RWPE1 (cell line): Measurements from ENCODE around the gene SMYD3.
A peak's percentile ranks its signal among the peaks of the same experiment; 100 is the strongest.
"Not testable (repeated sequence)": the region's sequence is repeated elsewhere in the genome, so short reads cannot be mapped to it uniquely, and the experiment has no call there.

Source experiments
- CTCF ChIA-PET: fragments of 350-600 bp; sonication (Branson Sonifier 250); formaldehyde crosslinking; extraction: SDS; loops from one replicate; lab custom pipeline; 2021; lab: Yijun Ruan, JAX
- POLR2A ChIA-PET: fragments of 400-600 bp; formaldehyde crosslinking; extraction: SDS; loops from one replicate; lab custom pipeline; 2020; ENCODE audit warnings: antibody characterized with exemption; ENCODE audit not compliant: low non-redundant PET; lab: Yijun Ruan, JAX
- DNase-seq: peaks from one replicate; pipeline ENCODE4 v3.0.0; 2012; ENCODE audit warnings: low spot score
- H3K27ac ChIP-seq: fragments of 450-650 bp; 2 replicates; pipeline ENCODE4 v1.5.1; 2017
- CTCF ChIP-seq: fragments of 450-650 bp; conservative IDR thresholded peaks from 2 replicates; pipeline ENCODE4 v1.5.1; 2017; ENCODE audit warnings: low read depth, mild to moderate bottlenecking

The SMYD3 gene

GRCh38 chr1:245823408-245824147 lies 683.5 kb downstream of the SMYD3 start:
- no peak for TF ChIP-seq CTCF
- POLR2A ChIA-PET, result no interaction called here

GRCh38 chr1:245822996-245823395 lies 684.1 kb downstream of the SMYD3 start:
- CTCF ChIA-PET, result interaction anchor here (1.1 kb wide), 1 partner anchor 13 kb away, joined by 3 read pairs; no protein-coding TSS in a partner anchor
- H3K27ac ChIP-seq, result peak overlapping the region; percentile 51; the same call in 1 of the 2 replicates

More at GRCh38 chr1:245823408-245824147, 683.5 kb downstream of the SMYD3 start:
- DNase-seq, result no peak
- CTCF ChIA-PET, result interaction anchor here (1.1 kb wide), 1 partner anchor 12 kb away, joined by 3 read pairs; no protein-coding TSS in a partner anchor
- H3K27ac ChIP-seq, result peak overlapping the region; percentile 51; the same call in 1 of the 2 replicates

GRCh38 chr1:245818363-245818762 lies 688.7 kb downstream of the SMYD3 start:
- H3K27ac ChIP-seq, DNase-seq, POLR2A ChIA-PET, CTCF ChIA-PET: not testable (repeated sequence)

More at GRCh38 chr1:245822996-245823395, 684.1 kb downstream of the SMYD3 start:
- POLR2A ChIA-PET, result no interaction called here
- TF ChIP-seq CTCF, result no peak
- peak; percentile 66 for DNase-seq

- POLR2A ChIA-PET, H3K27ac ChIP-seq, DNase-seq, CTCF ChIA-PET: not testable (repeated sequence)
These were observed 690.6 kb downstream of the SMYD3 start for GRCh38 chr1:245816496-245816895.

- ChIA-PET POLR2A (no interaction called here), CTCF (no interaction called here)
- TF ChIP-seq CTCF, result no peak
- no peak for DNase-seq
- no peak overlapping the region for H3K27ac ChIP-seq
These were observed 692.4 kb downstream of the SMYD3 start for GRCh38 chr1:245814651-245815050.

- ChIA-PET POLR2A (no interaction called here), CTCF (no interaction called here)
- no peak for DNase-seq
- no peak overlapping the region for H3K27ac ChIP-seq
- no peak for TF ChIP-seq CTCF
These were observed 694.8 kb downstream of the SMYD3 start for GRCh38 chr1:245812278-245812677.

- TF ChIP-seq CTCF, result no peak
- ChIA-PET CTCF (no interaction called here), POLR2A (no interaction called here)
- H3K27ac ChIP-seq, result no peak overlapping the region
- no peak for DNase-seq
These were observed 696.2 kb downstream of the SMYD3 start for GRCh38 chr1:245810789-245811337.
